GM21717 (cell line): ENCODE results near the gene PROCA1.
"Not testable (repeated sequence)": the region's sequence is repeated elsewhere in the genome, so short reads cannot be mapped to it uniquely, and the experiment has no call there.

Experiments
- ATAC-seq: cut with Tn5 transposase; IDR thresholded peaks from one replicate; pipeline ENCODE4 v1.9.1; 2021; ENCODE audit warnings: mild to moderate bottlenecking, moderate library complexity; ENCODE audit not compliant: unreplicated experiment

PROCA1 gene

DNA sequence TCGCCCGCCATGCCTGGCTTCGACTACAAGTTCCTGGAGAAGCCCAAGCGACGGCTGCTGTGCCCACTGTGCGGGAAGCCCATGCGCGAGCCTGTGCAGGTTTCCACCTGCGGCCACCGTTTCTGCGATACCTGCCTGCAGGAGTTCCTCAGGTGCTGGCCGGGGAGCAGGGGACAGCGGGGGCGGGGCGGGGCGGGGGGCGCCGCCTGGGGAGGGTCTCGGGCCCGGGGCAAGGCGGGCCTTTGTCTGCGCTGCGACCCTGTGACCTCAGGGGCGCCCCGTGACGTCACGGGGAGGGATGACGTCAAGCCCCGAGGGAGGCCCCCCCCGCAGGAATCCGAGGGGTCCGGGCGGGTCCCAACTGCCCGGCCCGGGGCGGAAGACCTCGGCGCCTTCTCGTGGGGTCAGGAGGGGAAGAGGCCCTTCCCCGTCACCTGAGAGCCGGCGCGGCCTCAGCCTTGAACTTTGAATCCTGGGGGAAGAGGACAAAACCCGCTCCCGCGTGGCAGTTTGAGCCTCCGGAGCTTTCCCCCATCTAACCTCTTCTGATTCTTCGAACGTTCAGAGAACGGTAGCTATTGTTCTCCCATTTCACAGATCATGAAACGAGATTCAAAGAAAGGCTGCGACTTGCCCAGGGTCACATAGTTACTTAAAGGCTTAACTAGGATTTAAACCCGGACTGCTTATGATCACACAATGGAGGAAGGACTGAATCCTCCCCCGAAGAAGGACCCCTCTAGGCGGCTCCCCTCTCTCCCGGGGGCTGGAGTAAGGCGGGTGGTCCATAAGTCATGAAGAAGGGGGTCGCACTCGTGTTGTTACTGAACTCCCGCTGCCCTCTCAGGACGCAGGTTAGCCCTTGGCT is 32.6 kb upstream of the PROCA1 start:
- no peak for ATAC-seq

DNA sequence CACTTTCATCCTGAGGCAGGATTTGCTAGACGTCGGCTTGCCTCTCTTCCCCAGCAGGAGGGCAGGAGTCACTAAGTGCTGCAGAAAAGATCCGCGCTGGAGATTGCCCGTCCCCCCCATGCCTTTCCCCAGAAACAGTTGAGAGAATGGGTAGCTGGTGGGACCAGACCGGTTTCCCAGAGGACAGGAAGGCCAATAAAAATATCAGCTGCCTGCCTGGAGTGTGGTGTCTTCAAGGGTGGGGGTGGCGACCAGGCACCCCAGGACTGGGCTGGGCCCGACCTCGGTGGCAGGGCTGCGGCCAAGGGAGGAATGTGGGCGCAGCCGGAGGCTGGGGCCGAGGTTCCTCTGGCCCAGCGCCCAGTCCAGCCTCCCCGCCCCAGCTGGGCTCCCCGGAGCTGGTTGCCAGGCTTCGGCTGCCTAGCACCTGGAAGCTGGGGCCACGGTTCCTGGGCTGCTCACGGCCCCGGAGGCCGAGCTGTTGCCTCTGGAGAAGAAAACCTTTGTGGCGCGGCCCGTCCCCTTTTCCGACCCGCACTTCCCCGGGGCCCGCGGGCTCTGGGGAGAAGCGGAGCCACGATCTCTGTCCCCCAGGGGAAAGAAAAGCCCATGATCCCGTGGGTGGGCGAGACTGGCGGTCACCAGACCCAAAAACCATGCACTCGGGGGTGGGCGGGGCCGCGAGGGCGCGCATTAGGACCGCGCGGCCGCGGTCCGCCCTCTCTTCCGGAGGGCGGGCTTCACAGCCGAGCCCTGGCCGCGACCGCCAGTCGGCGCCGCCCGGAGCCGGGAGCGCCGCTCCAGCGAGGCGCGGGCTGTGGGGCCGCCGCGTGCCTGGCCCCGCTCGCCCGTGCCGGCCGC is 31.8 kb upstream of the PROCA1 start, which contains the start of gene TRAF4:
Gene TRAF4 (plus strand): TSS at position 769 of the 861 bp plus-strand sequence. CDS start 102 bp downstream, outside the sequence.
- ATAC-seq: peak; percentile 34

DNA sequence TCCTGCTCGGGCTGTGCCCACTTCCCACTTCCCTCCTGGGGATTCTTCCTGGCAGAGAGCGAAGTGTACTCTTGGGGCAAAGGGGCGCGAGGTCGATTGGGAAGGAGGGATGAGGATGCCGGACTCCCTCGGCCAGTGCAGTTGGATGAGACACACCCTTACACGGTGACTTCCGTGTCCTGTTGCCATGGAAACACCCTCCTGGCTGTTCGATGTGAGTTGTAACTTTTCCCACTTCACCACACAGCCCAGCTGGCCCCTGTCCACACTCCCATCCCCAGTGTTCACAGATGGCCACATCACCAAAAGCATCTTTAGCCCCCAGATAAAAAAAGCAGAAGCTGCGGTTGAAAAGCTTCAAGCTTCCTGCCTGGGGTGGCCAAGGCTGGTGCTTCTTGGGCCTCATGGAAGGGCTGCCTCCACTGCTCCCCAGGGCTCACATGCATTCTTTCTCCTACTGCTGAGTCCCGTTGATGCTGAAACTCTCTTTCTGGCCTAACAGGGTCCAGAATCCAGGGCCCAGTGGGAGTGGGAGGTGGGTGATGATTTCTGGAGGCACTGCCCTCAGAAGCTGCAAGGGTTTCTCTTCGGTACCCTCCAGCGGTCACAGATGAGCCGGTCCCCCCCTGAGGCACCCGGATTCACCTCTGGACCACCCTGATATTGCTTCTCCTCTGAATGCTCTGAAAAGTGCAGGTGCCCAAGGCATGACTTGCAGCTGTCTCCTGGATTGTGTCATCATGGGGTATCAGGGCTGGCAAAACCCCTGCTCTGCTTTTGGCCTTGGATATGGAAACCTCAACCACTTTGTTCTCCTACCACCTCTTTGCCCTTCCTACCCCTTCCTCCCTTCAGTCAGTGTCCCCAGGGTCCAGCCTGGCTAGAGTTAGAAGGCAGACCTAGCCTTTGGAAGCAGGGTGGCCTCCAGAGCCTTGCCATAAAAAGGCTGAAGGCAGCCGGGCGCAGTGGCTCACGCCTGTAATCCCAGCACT is 30.0 kb upstream of the PROCA1 start:
- ATAC-seq: no peak

DNA sequence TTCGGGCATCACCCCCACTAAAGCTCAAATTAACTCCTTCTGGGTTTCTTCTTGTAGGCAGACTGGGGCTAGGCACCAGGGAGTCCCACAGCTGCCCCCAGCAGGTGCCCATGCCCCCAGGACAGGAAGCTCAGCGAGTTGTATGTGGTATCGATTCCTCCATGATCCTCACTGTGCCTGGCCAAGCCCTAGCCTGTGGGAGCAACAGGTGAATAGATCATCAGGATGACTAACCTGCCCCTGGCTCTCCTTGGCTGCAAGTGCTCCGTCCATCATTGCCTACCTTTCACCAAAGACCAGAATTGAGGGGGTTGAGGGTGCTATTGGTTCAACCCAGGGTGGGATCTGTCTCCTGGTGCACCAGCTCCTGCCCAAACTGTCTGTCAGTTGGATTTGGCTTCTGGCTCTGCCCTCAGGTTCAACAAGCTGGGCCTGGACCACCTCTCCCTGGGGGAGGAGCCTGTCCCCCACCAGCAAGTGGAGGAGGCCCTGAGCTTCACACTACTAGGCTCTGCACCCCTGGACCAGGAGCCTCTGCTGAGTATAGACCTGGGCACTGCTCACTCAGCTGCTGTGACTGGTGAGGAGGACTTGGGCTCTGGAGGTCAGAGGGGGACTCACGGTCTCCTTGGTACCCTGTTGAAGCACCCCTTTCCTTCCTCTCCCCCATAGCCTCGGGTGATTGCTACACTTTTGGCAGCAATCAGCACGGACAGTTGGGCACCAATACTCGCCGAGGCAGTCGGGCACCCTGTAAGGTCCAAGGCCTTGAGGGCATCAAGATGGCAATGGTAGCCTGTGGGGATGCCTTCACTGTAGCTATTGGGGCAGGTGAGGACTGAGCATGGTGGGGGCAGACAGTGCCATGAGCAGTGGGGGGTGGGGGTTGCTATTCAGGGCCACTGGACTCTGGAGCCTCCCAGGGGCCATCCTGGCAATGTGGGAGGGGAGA is 29.0 kb upstream of the PROCA1 start:
- no peak for ATAC-seq

DNA sequence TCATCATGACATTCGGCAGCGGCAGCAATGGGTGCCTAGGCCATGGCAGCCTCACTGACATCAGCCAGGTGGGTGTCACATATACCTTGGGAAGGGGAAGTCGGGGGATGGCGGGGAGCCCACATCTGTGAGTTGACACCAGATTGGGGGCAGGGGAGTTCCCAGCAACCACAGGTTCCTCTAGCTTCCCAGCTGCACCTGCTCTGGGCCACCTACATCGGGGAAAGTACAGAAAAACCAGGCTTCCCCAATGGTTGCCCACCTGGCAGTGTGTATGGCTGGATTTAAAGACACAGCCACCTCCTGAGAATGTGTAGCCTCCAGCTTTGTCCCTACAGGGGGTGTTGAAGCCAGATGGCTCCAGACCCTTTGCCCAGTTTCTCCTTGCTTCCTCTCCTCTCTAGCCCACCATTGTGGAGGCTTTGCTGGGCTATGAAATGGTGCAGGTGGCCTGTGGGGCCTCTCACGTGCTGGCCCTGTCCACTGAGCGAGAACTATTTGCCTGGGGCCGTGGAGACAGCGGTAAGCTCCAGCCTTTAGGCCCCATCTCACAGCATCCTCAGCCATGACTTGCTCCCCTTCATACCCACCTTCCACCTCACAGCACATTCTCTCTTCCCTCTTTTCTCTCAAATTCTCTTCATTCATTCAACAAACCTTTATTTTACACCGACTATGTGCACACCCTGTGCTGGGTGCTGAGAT is 27.1 kb upstream of the PROCA1 start:
- peak; percentile 30 for ATAC-seq

DNA sequence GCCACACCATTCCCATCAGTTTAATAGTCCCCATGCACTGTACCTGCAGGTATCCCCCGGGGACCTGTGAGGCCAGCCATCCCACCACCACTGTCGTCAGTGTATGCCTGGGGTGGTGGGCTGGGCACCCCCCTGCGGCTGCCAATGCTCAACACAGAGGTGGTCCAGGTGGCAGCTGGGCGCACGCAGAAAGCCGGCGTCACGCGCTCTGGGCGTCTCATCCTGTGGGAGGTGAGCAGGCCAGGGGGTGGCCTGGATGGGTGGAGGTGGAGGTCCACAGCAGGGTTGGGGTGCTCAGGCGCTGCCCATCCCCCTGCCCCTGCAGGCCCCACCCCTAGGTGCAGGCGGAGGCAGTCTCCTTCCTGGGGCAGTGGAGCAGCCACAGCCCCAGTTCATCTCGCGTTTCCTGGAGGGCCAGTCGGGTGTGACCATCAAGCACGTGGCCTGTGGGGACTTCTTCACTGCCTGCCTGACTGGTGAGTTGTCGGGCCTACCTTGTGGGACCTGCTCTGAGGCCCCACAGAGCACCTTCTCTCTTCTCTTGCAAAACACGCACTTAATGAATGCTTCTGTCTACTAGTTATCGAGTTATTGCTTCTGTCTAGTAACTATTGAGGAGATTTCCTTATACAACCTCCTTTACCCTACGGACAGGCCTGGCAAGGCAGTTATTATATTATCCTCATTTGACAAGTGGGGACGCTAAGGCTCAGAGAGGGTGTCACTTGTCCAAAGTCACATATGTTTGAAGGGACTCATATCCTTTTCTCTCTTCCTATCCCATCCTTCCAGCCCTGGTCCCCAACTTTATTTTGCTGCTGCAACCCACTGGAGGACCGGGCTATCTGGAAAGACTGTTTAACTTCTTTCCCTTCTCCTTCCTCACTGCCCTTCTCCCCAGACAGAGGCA is 26.3 kb upstream of the PROCA1 start:
- peak; percentile 44 for ATAC-seq

DNA sequence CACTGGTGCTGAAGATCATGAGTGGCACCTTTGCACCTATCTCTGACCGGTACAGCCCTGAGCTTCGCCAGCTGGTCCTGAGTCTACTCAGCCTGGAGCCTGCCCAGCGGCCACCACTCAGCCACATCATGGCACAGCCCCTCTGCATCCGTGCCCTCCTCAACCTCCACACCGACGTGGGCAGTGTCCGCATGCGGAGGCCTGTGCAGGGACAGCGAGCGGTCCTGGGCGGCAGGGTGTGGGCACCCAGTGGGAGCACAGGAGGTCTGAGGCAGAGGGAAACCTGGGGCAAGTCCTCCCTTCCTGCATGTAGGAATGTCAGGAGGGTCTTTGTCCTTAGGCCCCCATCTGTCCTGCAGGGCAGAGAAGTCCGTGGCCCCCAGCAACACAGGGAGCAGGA is 25.6 kb upstream of the PROCA1 start:
- no peak for ATAC-seq

DNA sequence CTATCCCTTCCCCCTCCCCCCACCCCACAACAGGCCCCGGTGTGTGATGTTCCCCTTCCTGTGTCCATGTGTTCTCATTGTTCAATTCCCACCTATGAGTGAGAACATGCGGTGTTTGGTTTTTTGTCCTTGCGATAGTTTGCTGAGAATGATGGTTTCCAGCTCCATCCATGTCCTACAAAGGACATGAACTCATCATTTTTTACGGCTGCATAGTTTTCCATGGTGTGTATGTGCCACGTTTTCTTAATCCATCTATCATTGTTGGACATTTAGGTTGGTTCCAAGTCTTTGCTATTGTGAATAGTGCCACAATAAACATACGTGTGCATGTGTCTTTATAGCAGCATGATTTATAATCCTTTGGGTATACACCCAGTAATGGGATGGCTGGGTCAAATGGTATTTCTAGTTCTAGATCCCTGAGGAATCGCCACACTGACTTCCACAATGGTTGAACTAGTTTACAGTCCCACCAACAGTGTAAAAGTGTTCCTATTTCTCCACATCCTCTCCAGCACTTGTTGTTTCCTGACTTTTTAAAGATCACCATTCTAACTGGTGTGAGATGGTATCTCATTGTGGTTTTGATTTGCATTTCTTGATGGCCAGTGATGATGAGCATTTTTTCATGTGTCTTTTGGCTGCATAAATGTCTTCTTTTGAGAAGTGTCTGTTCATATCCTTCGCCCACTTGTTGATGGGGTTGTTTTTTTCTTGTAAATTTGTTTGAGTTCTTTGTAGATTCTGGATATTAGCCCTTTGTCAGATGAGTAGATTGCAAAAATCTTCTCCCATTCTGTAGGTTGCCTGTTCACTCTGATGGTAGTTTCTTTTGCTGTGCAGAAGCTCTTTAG is 24.5 kb upstream of the PROCA1 start:
- not testable (repeated sequence) for ATAC-seq

DNA sequence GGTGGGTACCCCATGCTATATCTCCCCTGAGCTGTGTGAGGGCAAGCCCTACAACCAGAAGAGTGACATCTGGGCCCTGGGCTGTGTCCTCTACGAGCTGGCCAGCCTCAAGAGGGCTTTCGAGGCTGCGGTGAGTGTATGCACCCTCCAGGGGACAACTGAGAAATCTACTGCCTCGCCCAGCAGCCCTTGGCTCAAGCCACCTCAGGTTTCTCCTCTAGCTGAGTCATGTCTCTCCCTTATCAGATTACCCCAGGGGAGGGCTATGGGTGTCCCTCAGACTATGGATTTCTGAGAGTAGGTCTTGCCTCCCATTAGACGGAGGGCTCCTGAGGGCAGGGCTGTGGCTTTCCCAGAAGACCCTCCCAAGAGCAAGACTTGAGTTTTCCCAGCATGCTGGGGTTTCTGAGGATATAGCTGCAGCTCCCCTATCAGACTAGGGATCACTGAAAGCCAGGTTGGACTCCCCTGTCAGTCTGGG is 23.6 kb upstream of the PROCA1 start:
- no peak for ATAC-seq

DNA sequence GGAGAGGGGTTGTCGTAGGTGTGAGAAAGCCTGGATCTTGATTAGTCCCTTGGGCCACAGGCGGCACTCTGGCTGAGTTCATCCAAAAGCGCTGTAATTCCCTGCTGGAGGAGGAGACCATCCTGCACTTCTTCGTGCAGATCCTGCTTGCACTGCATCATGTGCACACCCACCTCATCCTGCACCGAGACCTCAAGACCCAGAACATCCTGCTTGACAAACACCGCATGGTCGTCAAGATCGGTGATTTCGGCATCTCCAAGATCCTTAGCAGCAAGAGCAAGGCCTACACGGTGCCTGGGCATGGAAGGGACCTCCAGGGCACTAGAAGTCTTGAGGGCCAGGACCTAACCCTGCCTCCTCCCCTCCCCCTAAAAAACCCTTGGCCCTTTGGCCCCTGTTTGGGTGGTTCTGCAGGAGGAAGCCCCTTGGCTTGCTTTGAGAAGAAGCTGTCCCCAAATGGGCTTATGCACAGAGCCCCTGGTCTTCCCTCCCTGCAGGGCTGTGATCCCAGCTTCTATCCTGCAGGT is 23.1 kb upstream of the PROCA1 start:
- no peak for ATAC-seq

DNA sequence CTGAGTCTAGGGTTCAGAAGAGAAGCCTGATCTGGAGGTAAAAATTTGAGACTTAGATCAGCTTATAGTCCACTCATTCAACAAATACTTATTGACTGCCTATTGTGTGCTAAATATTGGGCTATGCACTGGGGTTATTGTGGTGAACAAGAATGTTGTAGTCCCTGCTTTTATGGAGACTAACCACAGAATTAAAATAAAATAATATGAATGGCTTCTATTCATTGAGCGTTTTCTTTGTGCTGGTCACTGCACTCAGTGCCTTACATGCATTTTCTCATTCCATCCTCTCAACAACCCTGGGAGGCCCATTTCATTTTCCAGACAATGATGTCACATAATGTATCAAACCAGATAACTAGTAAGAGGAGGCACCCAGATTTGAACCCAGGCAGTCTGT is 21.7 kb upstream of the PROCA1 start:
- ATAC-seq: no peak

DNA sequence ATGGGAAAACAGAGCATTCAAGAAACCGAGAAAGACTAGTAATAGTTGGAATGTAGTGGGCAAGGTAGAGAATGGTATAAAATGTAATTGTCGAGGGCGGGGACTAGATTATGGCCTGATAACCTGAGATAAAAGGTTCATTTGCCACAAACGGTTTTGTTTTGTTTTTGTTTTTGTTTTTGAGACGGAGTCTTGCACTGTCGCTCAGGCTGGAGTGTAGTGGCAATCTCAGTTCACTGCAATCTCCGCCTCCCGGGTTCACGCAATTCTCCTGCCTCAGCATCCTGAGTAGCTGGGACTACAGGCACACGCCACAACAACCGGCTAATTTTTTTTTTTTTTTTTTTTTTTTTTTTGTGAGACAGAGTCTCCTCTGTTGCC is 18.3 kb upstream of the PROCA1 start:
- ATAC-seq: no peak

DNA sequence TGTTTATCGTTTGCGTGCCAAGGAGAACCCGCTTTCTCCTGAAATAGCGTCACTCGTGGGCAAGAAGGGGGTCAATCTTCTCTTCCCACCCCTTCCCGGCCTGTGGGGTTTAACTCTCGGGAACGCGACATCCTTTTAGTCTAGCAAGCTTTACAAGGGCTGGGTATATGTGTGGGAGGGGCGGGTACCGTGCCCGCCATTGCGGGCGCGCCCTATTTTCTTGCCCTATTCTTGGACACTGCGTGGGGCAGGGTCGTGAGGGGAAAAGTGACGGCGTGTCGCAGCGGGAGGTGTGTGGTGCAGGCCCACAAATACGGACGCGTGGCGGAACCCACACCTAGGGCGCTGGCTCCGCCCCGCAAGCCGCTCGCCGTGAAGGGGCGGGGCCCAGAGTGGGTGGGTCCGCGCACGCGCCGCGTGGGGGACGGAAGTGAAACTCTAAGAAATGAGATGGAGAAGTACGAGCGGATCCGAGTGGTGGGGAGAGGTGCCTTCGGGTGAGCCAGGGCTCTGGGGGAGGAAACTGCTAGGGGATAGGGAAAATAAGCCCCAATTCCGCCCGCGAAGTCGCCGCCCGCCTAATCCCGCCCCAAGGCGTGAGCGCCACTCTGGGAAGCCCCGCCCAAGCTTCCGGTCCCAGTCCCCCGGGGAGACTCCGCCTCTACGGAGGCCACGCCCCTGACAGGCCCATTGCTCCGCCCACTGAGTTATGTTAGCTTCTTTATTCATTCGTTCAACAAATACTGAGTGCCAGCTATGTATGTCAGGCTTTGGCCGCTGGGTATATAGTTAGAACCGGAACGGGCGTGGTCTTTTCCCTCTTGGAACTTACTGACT is 16.9 kb upstream of the PROCA1 start, which contains the start of gene NEK8:
Gene NEK8 (plus strand): TSS at position 425 of the 837 bp plus-strand sequence. CDS start 26 bp downstream, at position 451.
- ATAC-seq: peak; percentile 32

DNA sequence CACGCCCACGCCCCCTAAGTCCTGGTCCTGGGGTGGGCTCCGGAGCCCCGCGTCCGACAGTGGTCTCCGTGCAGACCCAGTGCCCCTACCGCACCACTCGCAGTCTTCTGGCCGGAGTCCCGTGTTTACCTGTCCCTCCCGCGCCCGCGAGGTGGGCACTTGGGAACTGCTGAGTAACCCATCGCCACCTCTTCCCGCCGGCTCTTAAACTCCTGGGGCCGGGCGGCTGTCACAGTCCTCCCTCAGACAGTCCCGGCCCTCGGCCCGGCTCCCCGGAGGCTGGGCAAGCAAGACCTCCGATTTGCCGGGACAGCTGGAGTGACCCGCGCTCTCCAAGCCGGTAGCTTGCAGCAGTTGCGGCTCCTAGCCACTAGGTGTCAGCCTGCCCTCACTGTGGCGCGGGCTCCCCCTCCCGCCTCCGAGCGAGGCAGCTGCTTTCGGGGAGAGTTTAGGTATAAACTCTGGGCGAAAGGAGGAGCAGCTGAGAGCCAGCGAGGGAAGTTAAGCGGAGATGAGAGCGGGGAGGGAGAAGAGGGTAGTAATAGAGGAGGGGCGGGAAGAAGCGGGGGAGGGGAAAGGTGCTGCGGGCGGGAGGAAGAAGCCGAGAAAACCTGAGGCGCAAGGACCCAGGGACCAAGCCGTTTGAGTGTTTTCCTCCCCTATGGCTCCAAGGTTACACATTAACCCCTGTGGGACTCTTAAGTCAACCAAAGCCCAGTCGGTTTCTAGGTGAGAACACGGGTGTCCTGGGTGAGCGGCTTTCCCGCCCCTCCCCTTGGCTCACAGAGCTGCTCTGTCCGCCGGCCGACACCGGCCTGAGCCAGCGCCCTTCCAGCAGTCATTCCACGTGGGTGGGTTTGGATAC is 15.2 kb upstream of the PROCA1 start:
- peak; percentile 32 for ATAC-seq

DNA sequence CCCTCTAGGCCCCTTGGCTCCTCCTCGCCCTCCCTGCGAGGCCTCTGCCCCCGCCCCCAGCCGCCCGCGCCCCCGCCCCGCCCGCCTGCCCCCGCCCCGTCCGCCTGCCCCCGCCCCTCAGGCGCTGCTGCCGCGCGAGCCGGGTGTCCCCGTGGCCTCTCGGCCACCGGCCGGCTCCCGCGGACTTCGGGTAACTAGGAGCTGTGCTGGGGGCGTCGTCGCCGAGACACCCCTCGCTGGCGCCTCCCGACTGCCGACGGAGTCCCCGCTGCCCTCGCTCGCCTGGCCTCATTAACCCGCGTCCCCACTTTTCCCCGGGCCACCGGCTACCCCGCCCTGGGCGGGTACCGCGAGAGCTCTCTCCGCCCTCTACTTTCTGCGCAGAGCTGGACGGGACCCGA is 14.5 kb upstream of the PROCA1 start, which contains the start of gene TLCD1:
Gene TLCD1 (minus strand): TSS at position 8 of the 401 bp plus-strand sequence. CDS start 136 bp downstream, outside the sequence.
- peak; percentile 11 for ATAC-seq
